BLaER1 (cell line): ENCODE measurements around the gene ZBP1.

Source experiments
- H3K27ac ChIP-seq: shearing (Covaris generic); formaldehyde crosslinking; 2 replicates; pipeline ENCODE4 v1.8.1; 2022
- H3K27me3 ChIP-seq: shearing (Covaris generic); formaldehyde crosslinking; 2 replicates; pipeline ENCODE4 v1.8.1; 2022
- H3K36me3 ChIP-seq: shearing (Covaris generic); formaldehyde crosslinking; 2 replicates; pipeline ENCODE4 v1.8.1; 2022
- H3K4me1 ChIP-seq: shearing (Covaris generic); formaldehyde crosslinking; 2 replicates; pipeline ENCODE4 v1.8.1; 2022
- H3K4me2 ChIP-seq: shearing (Covaris generic); formaldehyde crosslinking; 2 replicates; pipeline ENCODE4 v1.8.1; 2022
- H3K4me3 ChIP-seq: shearing (Covaris generic); formaldehyde crosslinking; 2 replicates; pipeline ENCODE4 v1.8.1; 2022
- H3K9ac ChIP-seq: shearing (Covaris generic); formaldehyde crosslinking; 2 replicates; pipeline ENCODE4 v1.8.1; 2022
- H3K9me3 ChIP-seq: shearing (Covaris generic); formaldehyde crosslinking; 2 replicates; pipeline ENCODE4 v1.8.1; 2022
- H4K20me1 ChIP-seq: shearing (Covaris generic); formaldehyde crosslinking; 2 replicates; pipeline ENCODE4 v1.8.1; 2022
- Cebpa-rat ChIP-seq: shearing (Covaris generic); IDR thresholded peaks from 2 replicates; pipeline ENCODE4 v1.8.1; 2022

The ZBP1 gene

DNA sequence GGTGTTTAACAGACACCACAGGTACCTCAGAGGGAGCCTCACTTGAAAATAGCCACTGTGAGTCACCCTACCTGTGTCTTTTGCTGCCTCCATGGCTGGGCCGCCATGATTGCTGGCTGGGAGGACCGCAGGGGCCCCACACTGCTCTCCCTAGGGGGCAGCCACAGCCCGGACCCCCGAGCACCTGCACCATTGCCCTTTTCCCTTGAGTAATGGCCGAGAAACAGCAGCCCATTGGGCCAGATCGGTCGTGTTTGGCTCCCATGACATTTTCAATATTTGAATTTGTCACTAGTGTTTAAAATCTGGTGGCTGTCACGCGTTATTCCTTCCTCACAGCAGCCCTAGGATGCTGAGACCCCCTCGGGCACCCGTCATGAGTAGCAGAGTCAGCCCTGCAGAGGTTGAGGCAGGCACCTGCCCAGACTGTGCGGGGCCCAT is 6.7 kb downstream of the ZBP1 start:
- H3K27ac ChIP-seq = no peak overlapping the region
- H3K4me1 ChIP-seq = peaks cover 64% of the 10 kb centered on the region
- peaks cover 6% of the 10 kb centered on the region; the same call in 1 of the 2 replicates for H4K20me1 ChIP-seq
- no peak overlapping the region for H3K4me3 ChIP-seq
- peak overlapping the region; percentile 56 for H3K4me2 ChIP-seq
- no peaks in the 10 kb centered on the region for H3K36me3 ChIP-seq
- H3K27me3 ChIP-seq = peaks cover 9% of the 10 kb centered on the region
- H3K9me3 ChIP-seq = no peaks in the 10 kb centered on the region
- no peak for TF ChIP-seq Cebpa-rat
- H3K9ac ChIP-seq = no peak overlapping the region

DNA sequence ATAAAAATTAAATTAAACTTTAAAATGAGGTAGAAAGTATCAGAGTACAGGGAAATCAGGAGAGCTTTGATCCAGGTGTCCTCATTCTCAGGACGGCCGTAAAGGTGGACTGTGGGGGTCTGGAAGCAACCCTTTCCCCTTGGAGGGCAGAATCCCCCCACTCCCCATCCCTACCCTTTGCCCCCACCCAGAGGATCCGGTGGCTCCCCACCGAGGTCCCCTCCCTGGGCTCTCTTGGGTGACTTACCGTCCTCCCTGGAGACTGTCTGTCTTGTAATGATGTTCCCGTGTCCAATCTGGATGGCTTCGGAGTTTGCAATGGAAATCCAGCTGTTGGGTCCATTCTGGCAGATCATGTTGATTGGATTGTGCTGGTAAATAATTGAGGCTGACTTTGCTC is 7.3 kb downstream of the ZBP1 start:
- H3K27ac ChIP-seq = no peak overlapping the region
- no peaks in the 10 kb centered on the region for H3K36me3 ChIP-seq
- H3K9ac ChIP-seq = no peak overlapping the region
- H3K9me3 ChIP-seq = no peaks in the 10 kb centered on the region
- H3K4me2 ChIP-seq = no peak overlapping the region
- TF ChIP-seq Cebpa-rat = no peak
- H3K4me3 ChIP-seq = no peak overlapping the region
- H3K4me1 ChIP-seq = peaks cover 58% of the 10 kb centered on the region
- H4K20me1 ChIP-seq = peaks cover 2% of the 10 kb centered on the region; the same call in 1 of the 2 replicates
- peaks cover 9% of the 10 kb centered on the region for H3K27me3 ChIP-seq

DNA sequence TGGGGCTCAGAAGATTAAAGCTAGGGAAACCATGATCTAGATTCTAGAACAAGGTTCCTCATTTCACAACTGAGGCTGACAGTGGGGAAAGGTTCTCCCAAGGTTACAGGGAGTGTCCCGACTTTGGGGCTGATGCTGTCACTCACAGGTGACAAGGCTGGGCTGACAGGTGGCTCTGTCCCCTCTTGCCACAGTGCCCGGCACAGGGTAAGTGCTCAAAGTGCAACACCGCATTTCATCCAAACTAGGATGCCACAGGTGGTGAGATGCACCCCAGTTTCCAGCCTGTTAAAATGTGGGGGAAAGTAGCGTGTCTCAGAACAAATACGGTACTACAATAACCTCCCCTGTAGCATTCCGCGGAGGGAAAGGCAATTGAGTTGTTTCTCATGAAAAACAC is 7.8 kb downstream of the ZBP1 start:
- no peak overlapping the region for H3K4me2 ChIP-seq
- H3K27ac ChIP-seq = no peak overlapping the region
- no peak overlapping the region for H3K9ac ChIP-seq
- no peaks in the 10 kb centered on the region for H3K36me3 ChIP-seq
- no peaks in the 10 kb centered on the region for H4K20me1 ChIP-seq
- H3K27me3 ChIP-seq = peaks cover 9% of the 10 kb centered on the region
- no peak overlapping the region for H3K4me3 ChIP-seq
- H3K4me1 ChIP-seq = peaks cover 54% of the 10 kb centered on the region
- TF ChIP-seq Cebpa-rat = no peak
- no peaks in the 10 kb centered on the region for H3K9me3 ChIP-seq

DNA sequence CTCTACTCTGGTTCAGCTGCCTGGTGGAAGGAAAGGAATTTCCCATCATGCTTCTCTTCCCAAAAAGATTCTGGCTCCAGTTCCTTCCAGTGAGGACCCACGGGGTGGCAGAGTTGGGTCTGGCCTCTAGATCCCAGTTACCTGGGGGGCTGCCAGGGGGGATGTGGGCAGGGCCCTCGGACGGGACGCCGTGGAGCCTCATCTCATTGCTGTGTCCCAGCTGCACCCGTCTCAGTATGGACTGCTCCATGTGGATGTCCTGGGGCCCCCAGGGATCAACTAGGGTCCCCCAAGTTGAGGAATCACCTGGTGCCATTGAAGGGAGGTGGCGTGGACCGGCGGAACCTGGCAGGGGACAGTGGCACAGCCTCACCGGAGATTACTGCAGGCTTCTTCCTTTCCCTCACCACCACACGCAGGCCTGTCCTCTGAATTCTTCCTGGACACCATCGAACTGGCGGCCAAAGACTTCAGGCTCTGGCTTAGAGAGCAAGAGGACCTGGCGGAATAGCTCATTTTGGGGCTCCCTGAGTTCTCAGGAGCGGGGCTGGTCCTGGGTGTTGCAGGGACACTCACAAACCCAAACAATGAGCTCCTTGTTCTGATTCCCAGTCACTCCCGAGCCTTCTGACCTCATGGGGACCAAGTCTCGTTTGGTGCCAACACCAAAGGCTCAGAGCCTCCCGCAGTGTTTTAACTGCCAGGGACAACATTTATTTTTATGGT is 8.5 kb downstream of the ZBP1 start:
- Histone ChIP-seq H3K9ac (no peak overlapping the region), H3K4me2 (no peak overlapping the region), H3K4me3 (no peak overlapping the region), H3K27me3 (peaks cover 9% of the 10 kb centered on the region), H3K36me3 (no peaks in the 10 kb centered on the region), H3K27ac (no peak overlapping the region), H3K9me3 (no peaks in the 10 kb centered on the region), H4K20me1 (no peaks in the 10 kb centered on the region), H3K4me1 (peaks cover 47% of the 10 kb centered on the region)
- no peak for TF ChIP-seq Cebpa-rat

DNA sequence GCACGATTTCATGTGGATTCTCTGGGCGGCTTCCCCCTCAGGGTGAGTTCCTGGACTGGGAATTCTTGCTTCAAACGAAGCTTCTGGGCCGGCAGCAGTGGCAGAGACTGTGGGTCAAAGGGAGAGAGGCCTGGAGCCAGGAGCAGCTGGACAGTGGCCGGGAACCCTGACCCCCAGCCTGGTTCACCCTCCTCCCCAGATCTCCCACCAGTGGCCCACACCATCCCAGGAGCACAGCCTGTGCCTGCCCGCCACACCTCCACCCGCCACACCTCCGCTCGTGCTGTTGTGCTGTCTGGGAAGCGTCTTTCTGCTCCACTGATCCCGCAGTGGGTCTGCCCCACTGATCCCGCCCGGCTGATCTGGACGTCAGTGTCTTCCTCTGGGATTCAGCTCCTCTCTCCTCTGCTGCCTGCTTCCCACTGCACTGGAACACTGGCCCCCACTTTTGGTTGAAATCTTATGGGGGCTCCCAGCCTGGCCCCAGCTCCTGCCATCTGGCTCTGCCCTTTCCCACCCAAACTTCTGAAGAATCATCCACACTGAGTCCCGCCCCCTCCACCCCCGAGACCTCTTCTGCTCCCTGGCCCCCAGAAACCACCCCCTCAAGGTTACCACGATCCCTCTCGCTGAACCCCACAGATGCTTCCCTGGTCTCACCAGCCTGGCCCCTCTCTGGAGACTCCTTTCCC is 9.8 kb downstream of the ZBP1 start:
- TF ChIP-seq Cebpa-rat = no peak

DNA sequence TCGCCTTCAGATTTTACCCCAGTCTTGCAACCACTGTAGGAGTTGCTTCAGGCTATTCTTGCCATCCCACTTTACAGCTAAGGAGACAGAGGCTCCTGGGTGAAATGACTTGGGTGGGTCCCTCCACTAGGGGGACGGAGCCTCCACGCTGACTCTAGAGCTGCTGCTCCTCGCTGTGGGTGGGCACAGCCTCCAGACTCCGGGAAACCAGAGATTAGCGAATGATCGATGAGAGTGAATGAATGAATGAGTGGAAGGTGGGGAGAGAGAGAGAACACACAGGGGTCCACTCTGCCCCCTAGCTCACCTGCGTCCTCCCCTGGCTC is 10.4 kb downstream of the ZBP1 start:
- peaks cover 2% of the 10 kb centered on the region; the same call in 1 of the 2 replicates for H3K27me3 ChIP-seq
- H3K4me1 ChIP-seq = peaks cover 31% of the 10 kb centered on the region

More for the DNA sequence above, 9.8 kb downstream of the ZBP1 start:
- no peaks in the 10 kb centered on the region for H4K20me1 ChIP-seq
- no peaks in the 10 kb centered on the region for H3K36me3 ChIP-seq
- H3K9ac ChIP-seq = no peak overlapping the region
- peak overlapping the region; percentile 30 for H3K4me2 ChIP-seq
- H3K9me3 ChIP-seq = no peaks in the 10 kb centered on the region
- no peak overlapping the region for H3K27ac ChIP-seq
- H3K4me1 ChIP-seq = peaks cover 33% of the 10 kb centered on the region
- H3K27me3 ChIP-seq = peaks cover 5% of the 10 kb centered on the region; the same call in 1 of the 2 replicates
- H3K4me3 ChIP-seq = no peak overlapping the region

DNA sequence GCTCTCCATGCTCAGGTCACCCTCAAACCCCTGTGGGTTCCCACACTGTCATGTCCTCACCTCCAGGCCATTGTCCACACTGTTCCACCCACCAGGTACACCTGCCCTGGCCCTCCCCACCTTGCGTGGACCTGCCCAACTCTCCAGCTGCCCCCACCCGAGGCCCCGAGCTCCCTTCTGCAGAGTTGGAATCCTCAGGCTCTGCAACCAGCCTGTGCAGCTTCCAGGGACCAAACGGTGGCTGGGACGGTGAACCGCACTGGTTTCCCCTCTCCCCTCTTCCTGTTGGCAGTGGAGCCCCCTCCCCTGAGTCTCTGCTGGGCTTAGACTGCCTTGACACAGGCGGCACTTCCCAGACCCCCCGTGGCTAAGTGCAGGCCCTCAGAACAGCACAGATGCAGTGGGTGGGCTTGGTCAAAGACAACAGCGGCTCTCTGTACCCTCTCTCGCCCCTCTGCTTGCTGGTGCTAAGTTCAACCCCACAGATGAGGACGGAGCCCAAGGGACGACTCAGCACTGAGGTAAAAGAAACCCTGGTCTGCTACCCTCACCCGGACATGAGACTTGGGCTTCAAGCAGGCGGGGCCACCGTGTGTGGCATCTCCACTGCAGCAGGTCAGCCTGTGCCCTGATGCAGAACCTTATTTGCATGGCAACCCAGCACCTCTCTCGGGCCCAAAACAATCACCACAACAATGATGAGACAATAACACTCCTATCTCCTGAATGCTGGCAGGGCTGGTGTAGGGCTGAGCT is 11.0 kb downstream of the ZBP1 start:
- Histone ChIP-seq H3K36me3 (no peaks in the 10 kb centered on the region), H3K27ac (no peak overlapping the region), H3K27me3 (no peaks in the 10 kb centered on the region), H4K20me1 (no peaks in the 10 kb centered on the region), H3K4me1 (peaks cover 31% of the 10 kb centered on the region), H3K4me3 (no peak overlapping the region), H3K9me3 (no peaks in the 10 kb centered on the region), H3K4me2 (peak overlapping the region; percentile 34), H3K9ac (no peak overlapping the region)
- no peak for TF ChIP-seq Cebpa-rat

More for the DNA sequence above, 10.4 kb downstream of the ZBP1 start:
- no peak for TF ChIP-seq Cebpa-rat
- Histone ChIP-seq H3K9ac (no peak overlapping the region), H3K4me3 (no peak overlapping the region), H3K27ac (no peak overlapping the region), H4K20me1 (no peaks in the 10 kb centered on the region), H3K36me3 (no peaks in the 10 kb centered on the region), H3K9me3 (no peaks in the 10 kb centered on the region), H3K4me2 (peak overlapping the region; percentile 34)

DNA sequence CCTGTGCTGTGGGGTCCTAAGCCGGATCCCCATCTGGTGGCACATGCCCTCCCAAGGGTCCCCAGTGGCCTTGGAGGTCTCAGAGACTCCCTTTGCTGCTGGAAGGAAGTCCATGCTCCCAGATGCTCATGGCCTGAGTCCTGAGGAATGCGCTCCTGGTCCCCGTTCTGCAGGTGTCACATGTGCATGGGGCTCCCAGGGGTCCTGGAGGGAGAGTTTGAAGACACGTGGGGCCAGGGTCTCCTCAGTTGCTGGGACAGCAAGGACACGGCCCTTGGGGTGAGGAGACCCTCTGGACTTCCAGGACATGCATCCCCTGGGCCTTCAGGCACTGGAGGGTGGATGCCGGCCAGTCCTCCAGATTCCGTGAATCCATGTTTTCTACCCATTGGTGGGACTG is 11.7 kb downstream of the ZBP1 start:
- Histone ChIP-seq H3K4me3 (no peak overlapping the region), H3K36me3 (no peaks in the 10 kb centered on the region), H3K4me1 (peaks cover 27% of the 10 kb centered on the region), H3K27ac (no peak overlapping the region), H4K20me1 (no peaks in the 10 kb centered on the region), H3K9me3 (no peaks in the 10 kb centered on the region), H3K4me2 (no peak overlapping the region), H3K9ac (no peak overlapping the region), H3K27me3 (no peaks in the 10 kb centered on the region)
- TF ChIP-seq Cebpa-rat = no peak

DNA sequence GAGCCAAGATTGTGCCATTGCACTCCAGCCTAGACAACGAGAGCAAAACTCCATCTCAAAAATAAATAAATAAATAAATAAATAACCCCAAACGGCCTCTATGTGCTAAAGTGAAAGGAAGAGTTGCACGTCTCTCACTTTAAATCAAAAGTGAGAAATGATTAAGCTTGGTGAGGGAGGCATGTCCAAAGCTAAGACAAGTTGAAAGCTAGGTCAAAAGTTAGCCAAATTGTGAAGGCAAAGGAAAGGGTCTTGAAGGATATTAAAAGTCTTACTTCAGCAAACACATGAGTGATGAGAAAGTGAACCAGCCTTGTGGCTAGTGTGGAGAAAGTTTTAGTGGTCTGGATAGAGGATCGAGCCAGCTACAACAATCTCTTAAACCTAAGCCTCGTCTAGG is 14.3 kb downstream of the ZBP1 start:
- Histone ChIP-seq H3K4me1 (peaks cover 20% of the 10 kb centered on the region), H3K27ac (no peak overlapping the region), H3K27me3 (no peaks in the 10 kb centered on the region), H3K9me3 (no peaks in the 10 kb centered on the region), H3K4me3 (no peak overlapping the region), H3K4me2 (no peak overlapping the region), H3K36me3 (no peaks in the 10 kb centered on the region), H3K9ac (no peak overlapping the region), H4K20me1 (no peaks in the 10 kb centered on the region)
- no peak for TF ChIP-seq Cebpa-rat

DNA sequence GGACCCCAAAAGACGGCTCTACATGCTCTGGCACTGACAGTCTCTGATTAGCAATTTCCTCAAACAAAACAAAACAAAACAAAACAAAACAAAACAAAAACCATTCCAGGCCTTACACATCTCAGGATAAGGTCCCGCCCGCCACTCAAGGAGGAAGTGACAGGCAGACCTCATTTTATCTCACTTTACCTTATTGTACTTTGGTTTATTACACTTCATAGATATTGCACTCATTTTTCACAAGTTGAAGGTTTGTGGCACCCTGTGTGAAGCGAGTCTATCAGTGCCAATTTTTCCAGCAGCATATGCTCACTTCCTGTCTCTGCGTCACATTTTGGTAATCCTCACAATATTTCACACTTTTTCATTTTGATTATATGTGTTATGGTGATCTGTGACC is 15.2 kb downstream of the ZBP1 start:
- no peaks in the 10 kb centered on the region for H3K27me3 ChIP-seq
- no peaks in the 10 kb centered on the region for H3K36me3 ChIP-seq

More for the DNA sequence above, 15.2 kb downstream of the ZBP1 start:
- no peak overlapping the region for H3K9ac ChIP-seq
- no peak overlapping the region for H3K4me3 ChIP-seq
- no peaks in the 10 kb centered on the region for H4K20me1 ChIP-seq
- H3K9me3 ChIP-seq = no peaks in the 10 kb centered on the region
- no peak overlapping the region for H3K4me2 ChIP-seq
- H3K27ac ChIP-seq = no peak overlapping the region
- no peak for TF ChIP-seq Cebpa-rat
- peaks cover 13% of the 10 kb centered on the region for H3K4me1 ChIP-seq
